GM21447 (cell line): ENCODE data around the gene CLEC9A.
A peak's percentile ranks its signal among the peaks of the same experiment; 100 is the strongest.
"Not testable (repeated sequence)": the region's sequence is repeated elsewhere in the genome, so short reads cannot be mapped to it uniquely, and the experiment has no call there.

Experiments
- ATAC-seq: cut with Tn5 transposase; IDR thresholded peaks from one replicate; pipeline ENCODE4 v1.9.1; 2021; ENCODE audit not compliant: unreplicated experiment

CLEC9A gene

GRCh38 chr12:10030446-10030845 is at the start of gene CLEC9A:
Gene CLEC9A, plus strand, starts transcription at chr12:10030682. Its CDS starts 22,006 bp downstream, at chr12:10052688.
- no peak for ATAC-seq

GRCh38 chr12:9991876-9992275 is 38.6 kb upstream of the CLEC9A start:
- ATAC-seq, result no peak

GRCh38 chr12:9992296-9992695 is 38.2 kb upstream of the CLEC9A start:
- no peak for ATAC-seq

DNA sequence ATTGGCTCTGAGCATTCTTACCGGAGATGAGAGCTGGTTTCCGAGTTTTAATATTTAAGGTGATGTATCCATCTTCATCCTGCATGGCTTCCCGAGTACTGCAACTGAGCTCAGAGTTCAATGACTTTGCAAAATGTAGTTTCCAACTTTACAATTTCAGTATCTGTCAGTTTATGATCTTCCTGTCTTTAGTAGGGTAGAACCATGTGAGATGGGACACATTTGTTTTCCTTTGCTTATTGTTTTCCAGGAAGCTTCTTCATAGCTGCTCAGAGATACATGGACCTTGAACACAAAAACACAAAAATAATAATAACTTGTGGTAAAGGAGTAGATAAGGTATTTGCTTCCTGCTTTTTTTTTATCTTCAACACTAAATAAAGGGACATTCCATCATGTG is 31.5 kb upstream of the CLEC9A start, which contains the start of gene CLEC1B:
Gene CLEC1B, minus strand, starts transcription at position 106 of the 400 bp plus-strand sequence. Its CDS starts 21 bp downstream, at position 85.
- ATAC-seq, result no peak

DNA sequence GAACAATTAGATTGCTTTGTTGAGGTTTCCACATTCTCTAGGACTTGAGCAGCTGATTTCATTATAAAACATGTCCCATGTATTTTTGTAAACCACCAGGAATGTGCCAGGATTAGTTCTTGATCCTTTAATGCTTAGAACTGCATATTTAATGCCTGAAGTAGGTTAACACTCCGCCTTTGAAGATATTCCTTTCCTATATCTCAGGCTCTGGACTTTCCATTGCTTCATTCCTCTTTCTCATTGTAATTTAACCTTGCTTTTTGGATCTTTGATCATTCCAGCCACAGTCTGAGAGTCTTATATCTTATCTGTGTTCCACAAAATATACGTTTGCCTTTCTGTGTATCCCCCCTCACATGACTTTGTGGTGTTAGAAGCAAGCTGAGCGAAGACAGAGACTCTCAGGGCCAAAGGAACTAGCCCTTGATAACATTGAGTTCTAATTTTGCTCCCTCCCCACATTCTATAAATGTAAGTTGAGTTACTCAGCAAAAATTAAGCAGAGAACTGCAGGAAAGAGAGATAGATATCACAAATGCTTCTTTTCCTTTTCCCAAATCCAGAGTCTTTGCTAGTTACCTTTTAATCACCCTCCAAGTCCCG is 29.2 kb upstream of the CLEC9A start:
- ATAC-seq, result no peak

DNA sequence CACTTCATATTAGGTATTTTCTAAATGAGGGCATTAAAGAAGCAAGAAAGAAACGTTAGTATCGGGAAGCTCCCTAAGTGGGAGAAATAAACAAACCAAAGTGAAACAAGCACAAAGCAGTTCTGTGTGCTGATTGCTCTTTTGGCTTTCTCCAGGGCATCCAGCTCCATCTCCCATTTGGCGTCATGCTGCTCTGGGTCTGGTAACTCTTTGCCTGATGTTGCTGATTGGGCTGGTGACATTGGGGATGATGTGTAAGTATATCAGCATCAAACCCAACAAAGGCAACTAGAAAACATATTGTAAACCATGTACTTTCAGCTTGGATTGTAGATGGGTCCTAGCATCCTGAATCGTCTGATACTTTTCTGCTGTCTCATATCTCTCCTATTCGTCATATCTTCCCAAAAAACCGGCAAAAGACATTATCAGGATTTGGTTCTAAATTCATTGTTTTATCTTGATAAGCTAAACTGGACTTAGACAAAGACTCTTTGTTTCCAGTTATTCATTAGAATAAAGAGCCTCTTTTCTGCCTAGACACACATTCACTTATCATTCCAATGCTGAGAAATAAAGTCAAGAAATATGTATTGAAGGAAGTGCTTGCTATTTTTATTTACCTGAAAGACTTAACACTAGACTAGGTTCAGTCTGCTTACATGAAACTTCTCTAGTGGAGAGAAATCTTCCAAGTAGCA is 17.7 kb upstream of the CLEC9A start:
- ATAC-seq, result no peak

DNA sequence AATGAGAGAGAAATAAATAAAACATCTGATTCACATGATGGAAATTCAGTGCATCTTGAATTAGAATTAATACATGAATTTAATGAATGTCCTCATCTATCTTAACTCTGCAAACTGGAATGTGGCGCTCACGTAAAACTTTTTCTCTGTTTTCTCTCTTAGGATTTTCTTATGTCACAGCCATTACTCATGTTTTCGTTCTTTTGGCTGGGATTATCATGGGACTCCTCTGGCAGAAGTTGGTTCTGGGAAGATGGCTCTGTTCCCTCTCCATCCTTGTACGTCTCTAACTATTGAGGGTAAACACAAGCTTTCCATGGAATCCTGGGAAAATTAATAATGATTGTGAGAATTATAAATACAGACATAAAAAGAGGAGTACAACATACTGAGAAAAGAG is 15.0 kb upstream of the CLEC9A start:
- no peak for ATAC-seq

DNA sequence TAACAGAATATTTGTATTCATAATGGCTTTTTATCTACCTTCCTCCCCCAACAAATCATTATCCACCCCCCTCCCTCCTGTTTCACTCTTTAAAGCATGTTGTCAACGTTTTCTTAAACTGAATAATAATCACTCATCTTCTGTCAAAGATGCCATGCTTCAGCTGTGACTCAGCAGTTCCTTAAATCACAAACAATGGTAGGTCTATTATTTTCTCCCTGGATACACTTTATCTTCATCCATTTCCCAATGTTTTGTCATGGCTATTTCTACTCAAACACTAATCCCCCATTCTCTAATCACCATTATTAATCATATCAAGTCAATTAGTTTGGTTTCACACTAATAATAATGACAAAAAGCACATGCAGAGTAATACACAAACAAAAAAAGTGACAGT is 13.6 kb upstream of the CLEC9A start:
- no peak for ATAC-seq

DNA sequence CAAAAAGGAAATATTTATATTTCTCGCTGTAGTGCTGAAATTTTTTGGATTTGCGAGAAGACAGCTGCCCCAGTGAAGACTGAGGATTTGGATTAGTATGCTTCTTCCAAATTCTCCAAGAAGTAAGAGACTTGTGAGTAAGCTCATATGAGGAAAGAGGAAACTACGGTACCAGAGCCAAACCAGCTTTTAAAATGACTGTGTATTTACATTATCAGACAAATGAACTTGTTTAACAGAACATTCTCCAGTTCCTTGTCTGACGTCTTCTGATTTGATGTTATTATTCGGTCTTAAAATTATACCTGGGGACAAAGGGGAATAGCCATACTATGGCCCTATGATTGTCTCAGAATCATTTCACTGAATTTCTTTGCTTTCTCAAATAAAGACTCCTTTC is 12.1 kb upstream of the CLEC9A start:
- no peak for ATAC-seq

GRCh38 chr12:10021342-10021741 is 9.1 kb upstream of the CLEC9A start:
- no peak for ATAC-seq

GRCh38 chr12:10025236-10025635 is 5.2 kb upstream of the CLEC9A start:
- no peak for ATAC-seq

GRCh38 chr12:10026666-10027065 is 3.8 kb upstream of the CLEC9A start:
- not testable (repeated sequence) for ATAC-seq

- no peak for ATAC-seq
Measured at GRCh38 chr12:10027311-10027710, 3.2 kb upstream of the CLEC9A start.

- no peak for ATAC-seq
Measured at GRCh38 chr12:10027721-10028120, 2.8 kb upstream of the CLEC9A start.

DNA sequence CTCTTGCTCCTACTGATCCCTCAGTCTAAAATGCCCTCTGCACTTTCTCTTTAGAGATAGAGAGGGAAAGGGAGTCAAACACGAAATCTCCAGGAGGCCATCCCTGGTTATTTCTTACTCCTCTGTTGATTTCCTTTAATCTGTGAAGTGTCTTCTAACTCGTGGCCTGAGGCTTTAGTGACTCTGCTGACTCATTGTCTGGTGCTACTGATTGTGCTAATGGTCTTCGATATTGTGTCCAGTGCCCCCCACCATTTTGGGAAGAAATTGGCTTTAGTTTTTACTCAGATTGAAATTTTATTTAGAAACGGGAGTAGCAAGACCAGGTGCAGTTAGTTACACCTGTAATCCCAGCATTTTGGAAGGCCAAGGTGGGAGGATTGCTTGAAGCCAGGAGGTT is 839 bp downstream of the CLEC9A start:
- no peak for ATAC-seq

DNA sequence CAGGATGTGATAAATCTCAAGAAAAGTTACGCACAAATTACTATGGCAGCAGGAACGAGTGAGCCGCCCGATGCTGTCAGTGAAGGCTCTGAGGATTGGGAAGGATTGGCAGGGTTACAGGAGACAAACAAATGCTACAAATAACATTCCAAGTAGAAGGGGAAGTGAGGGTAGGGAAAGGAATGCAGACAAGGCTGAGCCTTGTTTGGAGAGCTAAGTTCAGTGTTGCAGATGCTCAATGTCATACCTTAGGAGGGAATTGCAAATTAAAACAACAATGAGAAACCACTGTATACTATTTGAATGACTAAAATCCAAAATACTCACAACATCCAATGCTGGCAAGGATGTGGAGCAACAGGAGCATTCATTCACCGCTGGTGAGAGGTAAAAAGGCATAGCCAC is 1.3 kb downstream of the CLEC9A start:
- no peak for ATAC-seq

DNA sequence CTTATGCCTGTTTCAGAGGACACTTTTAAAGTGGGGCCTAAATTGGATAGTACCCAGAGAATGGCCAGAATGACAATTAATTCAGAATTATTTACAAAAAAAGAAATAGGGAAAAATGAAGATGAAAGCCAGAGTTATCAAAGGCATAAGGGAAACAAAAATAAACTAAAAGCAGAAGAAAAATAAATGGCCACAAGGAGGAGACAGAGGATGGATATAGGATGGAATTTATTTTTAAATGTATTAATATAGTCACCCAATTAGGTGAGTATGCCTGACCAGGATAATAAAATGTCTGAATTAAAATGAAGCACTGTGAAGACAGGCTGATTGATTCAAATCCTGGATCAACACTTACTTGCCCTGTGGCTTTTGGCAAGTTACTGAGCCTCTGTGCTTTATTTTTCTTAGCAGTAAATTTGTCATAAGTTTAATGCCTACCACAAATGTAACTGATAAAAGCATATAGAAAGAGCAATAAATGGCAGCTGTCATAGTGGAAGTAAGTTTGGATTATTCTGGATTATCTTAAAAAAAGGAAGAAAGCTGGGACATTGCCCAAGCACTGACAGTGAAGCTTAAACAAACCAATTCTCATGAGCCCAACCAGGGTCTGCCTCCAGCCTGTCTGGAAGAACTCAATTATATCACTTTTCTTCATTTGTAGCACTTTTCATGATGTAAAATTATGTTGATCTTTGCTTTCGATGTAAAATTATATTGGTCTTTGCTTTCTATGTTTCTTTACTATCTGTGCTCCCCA is 3.5 kb downstream of the CLEC9A start:
- no peak for ATAC-seq

GRCh38 chr12:10042167-10042566 is 11.7 kb downstream of the CLEC9A start:
- ATAC-seq, result no peak

GRCh38 chr12:10048526-10048925 is 18.0 kb downstream of the CLEC9A start:
- ATAC-seq, result no peak

- ATAC-seq, result peak; percentile 66
Measured at GRCh38 chr12:10052193-10052913, 21.9 kb downstream of the CLEC9A start.

DNA sequence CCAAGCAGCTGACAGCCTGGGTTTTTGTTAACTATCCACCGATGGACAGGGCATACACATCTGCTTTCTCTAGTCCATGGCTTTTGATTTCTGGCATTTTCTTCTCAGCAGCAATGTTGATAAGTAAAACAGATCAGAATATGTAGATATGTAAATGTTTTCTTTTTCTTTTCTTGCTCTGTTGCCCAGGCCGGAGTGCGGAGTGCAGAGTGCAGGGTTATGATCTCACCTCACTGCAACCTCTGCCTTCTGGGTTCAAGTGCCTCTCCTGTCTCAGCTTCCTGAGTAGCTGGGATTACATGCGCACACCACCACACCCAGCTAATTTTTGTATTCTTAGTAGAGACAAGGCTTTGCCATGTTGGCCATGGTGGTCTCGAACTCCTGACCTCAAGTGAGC is 27.9 kb downstream of the CLEC9A start:
- ATAC-seq, result no peak
